CD4-positive, alpha-beta T cell treated with Interleukin-17A for 4 hours (primary cell): ENCODE results near the gene LIFR.
"Not testable (repeated sequence)": the region's sequence is repeated elsewhere in the genome, so short reads cannot be mapped to it uniquely, and the experiment has no call there.

Source experiments
- DNase-seq: peaks from one replicate; pipeline ENCODE4 v3.0.0-alpha.2; 2020; ENCODE audit warnings: mixed read lengths

The LIFR gene

GRCh38 chr5:38579105-38579504 is 22.7 kb upstream of the LIFR start:
- no peak for DNase-seq

GRCh38 chr5:38576961-38577684 is 20.7 kb upstream of the LIFR start:
- no peak for DNase-seq

GRCh38 chr5:38576442-38576841 is 20.0 kb upstream of the LIFR start:
- DNase-seq: no peak

- DNase-seq: no peak
Measured at GRCh38 chr5:38575476-38575875, 19.0 kb upstream of the LIFR start.

- DNase-seq: no peak
Measured at GRCh38 chr5:38574009-38574408, 17.6 kb upstream of the LIFR start.

GRCh38 chr5:38573521-38573920 is 17.1 kb upstream of the LIFR start:
- no peak for DNase-seq

- DNase-seq: no peak
Measured at GRCh38 chr5:38569180-38569579, 12.7 kb upstream of the LIFR start.

GRCh38 chr5:38567306-38567705 is 10.9 kb upstream of the LIFR start:
- DNase-seq: not testable (repeated sequence)

GRCh38 chr5:38563624-38564023 is 7.2 kb upstream of the LIFR start:
- no peak for DNase-seq

GRCh38 chr5:38562444-38563210 is 6.2 kb upstream of the LIFR start:
- DNase-seq: no peak

- no peak for DNase-seq
Measured at GRCh38 chr5:38559428-38559827, 3.0 kb upstream of the LIFR start.

- DNase-seq: no peak
Measured at GRCh38 chr5:38557792-38558191, 1.3 kb upstream of the LIFR start.

GRCh38 chr5:38557308-38557710 is 863 bp upstream of the LIFR start:
- DNase-seq: no peak

GRCh38 chr5:38556088-38556598 is 303 bp downstream of the LIFR start:
- DNase-seq: no peak

GRCh38 chr5:38555354-38556087 is 925 bp downstream of the LIFR start:
- no peak for DNase-seq

- no peak for DNase-seq
Measured at GRCh38 chr5:38554861-38555260, 1.6 kb downstream of the LIFR start.

- DNase-seq: no peak
Measured at GRCh38 chr5:38554403-38554802, 2.0 kb downstream of the LIFR start.

- DNase-seq: no peak
Measured at GRCh38 chr5:38553001-38553521, 3.4 kb downstream of the LIFR start.

GRCh38 chr5:38551030-38552017 is 5.1 kb downstream of the LIFR start:
- DNase-seq: no peak

- DNase-seq: no peak
Measured at GRCh38 chr5:38548064-38548759, 8.2 kb downstream of the LIFR start.

GRCh38 chr5:38547257-38547656 is 9.2 kb downstream of the LIFR start:
- DNase-seq: no peak
